GM23338 (cell line): ENCODE data around the gene HEXD.

Experiments
- CTCF ChIP-seq, 2 experiments: fragments of 200-600 bp in 1 of 2; sonication (generic) in 1 of 2; conservative IDR thresholded peaks; 2 replicates each; pipeline versions ENCODE4 v1.5.1 to v1.6.1; 2016 to 2017; ENCODE audit warnings: antibody characterized with exemption in 2 of 2, low read depth in 2 of 2, mild to moderate bottlenecking in 2 of 2, moderate library complexity in 1 of 2
- EZH2 ChIP-seq: fragments of 200-600 bp; sonication (generic); IDR thresholded peaks from one replicate; pipeline ENCODE4 v1.8.0; 2017; ENCODE audit warnings: antibody characterized with exemption, mild to moderate bottlenecking, low read depth; ENCODE audit not compliant: unreplicated experiment
- REST ChIP-seq: IDR thresholded peaks from one replicate; pipeline ENCODE4 v1.6.1; 2018; ENCODE audit warnings: antibody characterized with exemption; ENCODE audit not compliant: unreplicated experiment

- TF ChIP-seq CTCF (conservative IDR thresholded peaks at IDR 0.05; ENCODE audit: low read depth in 2 of 2) (no peak), REST (no peak), EZH2 (no peak)
Observed at GRCh38 chr17:82446124-82446523, 28.0 kb downstream of the HEXD start.
